Caki2 (cell line): ENCODE measurements around the gene SRSF7. TPM values are rescaled to one million over a fixed set of nuclear protein-coding genes. Genes with fewer than 3 reads are reported as not detected.
"Not testable (repeated sequence)": the region's sequence is repeated elsewhere in the genome, so short reads cannot be mapped to it uniquely, and the experiment has no call there.

Experiments used
- DNase-seq: peaks from one replicate; pipeline ENCODE4 v3.0.0-alpha.2; 2015; ENCODE audit warnings: low read depth
- in situ Hi-C: cut with HindIII; loops from 2 replicates; pipeline ENCODE4 v1.10.0; 2016; ENCODE audit warnings: low sequenced_read_pairs, low pct_unique_long_range_greater_than_20kb, mixed read lengths
- total RNA-seq: library from RNA; depleted of rRNA; stranded (reverse); fragments of >200 nt; shearing (Covaris generic); gene quantifications from 2 replicates; pipeline ENCODE4 v1.2.3, GENCODE V29; 2014; ENCODE audit warnings: low replicate concordance

Gene SRSF7
- total RNA-seq, 1 experiment from 2014 or later, result 165 TPM

DNA sequence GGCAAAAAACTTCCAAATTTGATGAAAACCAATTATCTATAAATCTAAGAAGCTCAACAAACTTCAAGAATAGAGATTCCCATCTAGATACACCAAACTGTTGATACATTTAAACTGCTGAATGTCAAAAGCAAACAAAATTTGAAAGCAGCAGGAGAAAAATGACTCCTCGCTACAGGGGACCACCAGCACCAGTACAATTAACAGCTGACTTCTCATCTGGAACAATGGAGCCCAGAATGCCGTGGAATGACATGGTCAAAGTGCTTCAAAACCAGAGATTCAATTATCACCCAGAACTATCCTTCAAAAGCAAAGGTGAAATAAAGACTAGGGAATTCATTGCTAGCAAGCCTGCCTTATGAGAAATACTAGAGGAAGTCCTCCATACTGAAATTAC, 11.6 kb downstream of the SRSF7 start:
- in situ Hi-C loops, result loop anchor here (25.0 kb wide), 1 partner anchor 452 kb away; no protein-coding TSS in a partner anchor
- DNase-seq, result no peak

GRCh38 chr2:38737925-38738324, 13.2 kb downstream of the SRSF7 start:
- in situ Hi-C loops, result loop anchor here (25.0 kb wide), 1 partner anchor 451 kb away; no protein-coding TSS in a partner anchor

GRCh38 chr2:38737000-38737698, 14.0 kb downstream of the SRSF7 start:
- DNase-seq, result not testable (repeated sequence)
- in situ Hi-C loops, result loop anchor here (25.0 kb wide), 1 partner anchor 450 kb away; no protein-coding TSS in a partner anchor

More at GRCh38 chr2:38737925-38738324, 13.2 kb downstream of the SRSF7 start:
- no peak for DNase-seq

DNA sequence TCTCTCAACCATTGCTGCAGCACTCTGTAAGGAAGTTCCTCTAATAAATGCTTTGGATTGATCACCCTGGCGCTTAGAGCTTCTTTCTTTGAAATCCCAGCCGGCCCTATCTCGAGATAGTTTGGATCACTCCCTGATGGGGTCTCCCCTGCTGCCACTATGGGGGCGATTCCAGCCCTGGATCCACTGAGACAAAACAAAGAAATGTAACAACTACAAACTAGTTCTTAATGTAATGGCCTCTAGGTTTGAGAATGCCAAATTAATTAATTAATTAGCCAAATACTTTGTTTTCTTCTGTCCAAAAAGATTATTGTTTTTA, 15.2 kb downstream of the SRSF7 start:
- no peak for DNase-seq
- in situ Hi-C loops, result loop anchor here (25.0 kb wide), 1 partner anchor 449 kb away; no protein-coding TSS in a partner anchor

- DNase-seq, result no peak
- in situ Hi-C loops, result loop anchor here (25.0 kb wide), 1 partner anchor 447 kb away; no protein-coding TSS in a partner anchor
Measured at GRCh38 chr2:38734299-38735058, 16.7 kb downstream of the SRSF7 start.

DNA sequence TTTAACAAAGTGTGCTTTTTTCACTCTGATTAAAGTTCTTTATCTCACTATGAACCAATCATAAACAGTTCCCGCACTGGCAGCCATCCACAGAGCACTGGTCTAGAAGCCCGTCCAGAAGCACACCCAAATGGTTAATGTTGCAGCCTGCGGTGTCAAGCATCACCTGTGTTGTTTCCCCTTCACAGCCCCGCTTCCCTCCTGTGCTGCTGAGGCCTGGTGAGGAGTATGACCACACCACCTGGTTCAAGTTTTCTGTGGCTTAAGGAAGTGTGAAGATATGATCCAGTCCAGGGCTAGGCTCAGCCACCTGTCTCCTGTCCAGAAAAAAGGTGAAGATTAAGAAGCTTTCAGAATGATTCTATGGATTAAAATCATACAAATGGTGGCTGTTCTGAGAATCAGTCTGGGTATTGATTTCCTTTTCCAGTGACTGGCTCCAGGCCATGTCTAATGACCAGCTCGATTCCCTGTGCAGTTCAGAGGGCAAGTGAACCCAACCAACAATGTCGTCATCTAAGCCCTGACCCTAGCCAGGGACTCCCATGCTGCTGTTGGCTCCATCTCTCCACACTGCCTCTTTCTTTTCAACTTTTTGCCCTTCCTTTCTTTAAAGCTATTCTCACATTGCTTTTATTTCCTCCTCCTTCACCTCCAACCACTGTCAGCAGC, 17.7 kb downstream of the SRSF7 start:
- in situ Hi-C loops, result loop anchor here (25.0 kb wide), 1 partner anchor 446 kb away; no protein-coding TSS in a partner anchor
- no peak for DNase-seq

DNA sequence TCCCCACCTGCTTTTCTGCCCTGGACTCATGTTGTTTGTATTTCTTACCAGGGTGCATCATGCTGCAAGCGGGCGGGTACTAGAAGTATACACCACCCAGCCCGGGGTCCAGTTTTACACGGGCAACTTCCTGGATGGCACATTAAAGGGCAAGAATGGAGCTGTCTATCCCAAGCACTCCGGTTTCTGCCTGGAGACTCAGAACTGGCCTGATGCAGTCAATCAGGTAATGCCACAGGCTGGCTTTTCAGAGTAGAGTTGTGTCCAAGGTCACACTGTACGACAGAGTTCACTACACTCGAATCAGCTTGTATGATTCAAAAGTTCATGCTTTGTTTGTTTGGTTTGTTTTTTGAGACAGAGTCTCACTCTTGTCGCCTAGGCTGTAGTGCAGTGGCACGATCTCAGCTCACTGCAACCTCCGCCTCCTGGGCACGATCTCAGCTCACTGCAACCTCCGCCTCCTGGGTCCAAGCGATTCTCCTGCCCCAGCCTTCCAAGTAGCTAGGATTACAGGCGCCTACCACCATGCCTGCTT, 19.4 kb downstream of the SRSF7 start:
- no peak for DNase-seq
- in situ Hi-C loops, result loop anchor here (25.0 kb wide), 1 partner anchor 444 kb away; no protein-coding TSS in a partner anchor

DNA sequence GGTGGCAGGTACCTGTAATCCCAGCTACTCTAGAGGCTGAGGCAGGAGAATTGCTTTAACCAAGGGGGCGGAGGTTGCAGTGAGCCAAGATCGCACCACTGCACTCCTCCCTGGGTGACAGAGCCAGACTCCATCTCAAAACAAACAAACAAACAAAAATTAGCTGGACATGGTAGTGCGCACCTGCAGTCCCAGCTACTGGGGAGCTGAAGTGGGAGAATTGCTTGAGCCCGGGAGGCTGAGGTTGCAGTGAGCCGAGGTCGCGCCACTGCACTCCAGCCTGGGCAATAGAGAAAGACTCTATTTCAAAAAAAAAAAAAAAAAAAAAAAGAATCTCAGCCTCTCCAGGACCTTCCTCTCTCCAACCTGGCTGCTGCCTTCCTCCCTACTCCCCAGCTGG, 20.1 kb downstream of the SRSF7 start:
- in situ Hi-C loops, result loop anchor here (25.0 kb wide), 1 partner anchor 444 kb away; no protein-coding TSS in a partner anchor
- DNase-seq, result no peak

- in situ Hi-C loops, result loop anchor here (25.0 kb wide), 1 partner anchor 441 kb away; no protein-coding TSS in a partner anchor
- no peak for DNase-seq
Measured at GRCh38 chr2:38728694-38729093, 22.5 kb downstream of the SRSF7 start.

- in situ Hi-C loops, result loop anchor here (25.0 kb wide), 1 partner anchor 440 kb away; no protein-coding TSS in a partner anchor
Measured at GRCh38 chr2:38727661-38728060, 23.5 kb downstream of the SRSF7 start.

GRCh38 chr2:38723173-38723572, 28.0 kb downstream of the SRSF7 start:
- in situ Hi-C loops, result no loop called here
- no peak for DNase-seq

More at GRCh38 chr2:38727661-38728060, 23.5 kb downstream of the SRSF7 start:
- no peak for DNase-seq

DNA sequence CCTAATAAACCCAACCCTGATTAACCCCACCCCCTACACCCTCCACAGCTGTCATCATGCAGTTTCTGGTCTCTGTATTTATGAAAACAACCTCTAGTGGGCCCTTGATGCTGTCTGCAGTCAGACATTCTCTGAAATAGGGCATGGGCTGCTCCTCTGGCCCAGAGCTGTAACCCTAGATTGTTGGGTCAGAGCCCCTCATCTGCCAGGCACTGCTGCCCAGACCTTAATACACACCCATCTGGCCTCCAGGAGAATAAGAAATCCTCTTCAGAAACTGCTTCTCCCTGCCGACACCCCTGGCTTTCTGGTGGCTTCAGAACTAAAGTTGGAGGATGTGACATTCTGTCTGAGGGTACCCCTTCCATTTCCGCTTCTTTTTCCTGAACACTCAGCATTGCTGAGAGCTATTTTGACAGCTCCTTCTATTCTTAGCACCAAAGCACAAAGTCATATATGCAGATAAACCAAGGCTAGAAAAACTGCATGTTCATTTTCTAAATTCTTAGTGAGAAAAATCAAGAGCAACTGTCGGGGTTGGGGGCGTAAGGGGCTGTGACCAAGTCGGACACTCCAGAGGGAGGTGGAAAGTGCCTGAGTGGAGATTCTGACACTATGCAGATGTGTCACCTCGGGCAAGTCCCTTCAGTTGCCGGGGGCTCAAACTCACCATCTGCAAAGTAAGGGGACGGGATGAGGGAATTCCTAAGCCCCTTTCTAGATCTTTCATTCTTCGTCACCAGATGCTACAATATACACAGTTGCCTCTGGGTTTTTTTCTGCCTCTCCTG, 28.7 kb downstream of the SRSF7 start:
- in situ Hi-C loops, result no loop called here
- no peak for DNase-seq

DNA sequence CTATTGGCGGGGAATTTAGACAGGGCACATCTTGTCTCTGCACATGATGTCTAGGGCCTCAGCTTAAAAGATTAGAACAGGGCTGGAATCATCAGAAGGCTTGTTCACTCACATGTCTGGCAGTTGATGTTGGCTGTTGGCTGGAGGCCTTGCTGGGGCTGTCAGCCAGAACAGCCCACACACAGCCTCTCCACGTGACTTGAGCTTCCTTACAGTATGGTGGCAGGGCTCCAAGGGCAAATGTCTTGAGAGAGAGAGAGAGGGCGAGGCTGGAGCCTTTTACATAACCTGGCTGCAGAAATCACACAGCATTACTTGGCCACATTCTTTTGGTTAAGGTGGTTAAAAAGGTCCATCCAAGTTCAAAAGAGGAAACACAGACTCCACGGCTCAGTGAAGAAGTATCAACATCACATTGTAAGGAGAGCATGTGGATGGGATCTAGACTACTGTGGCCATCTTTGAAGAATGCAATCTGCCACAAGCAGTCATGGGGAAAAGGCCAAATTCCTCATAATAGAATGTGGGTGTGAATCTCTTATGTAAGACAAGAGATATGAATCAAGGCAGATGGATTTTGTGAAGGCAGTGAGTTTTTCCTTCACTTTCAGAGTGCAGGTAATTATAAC, 30.4 kb downstream of the SRSF7 start:
- in situ Hi-C loops, result no loop called here
- DNase-seq, result peak; percentile 100

DNA sequence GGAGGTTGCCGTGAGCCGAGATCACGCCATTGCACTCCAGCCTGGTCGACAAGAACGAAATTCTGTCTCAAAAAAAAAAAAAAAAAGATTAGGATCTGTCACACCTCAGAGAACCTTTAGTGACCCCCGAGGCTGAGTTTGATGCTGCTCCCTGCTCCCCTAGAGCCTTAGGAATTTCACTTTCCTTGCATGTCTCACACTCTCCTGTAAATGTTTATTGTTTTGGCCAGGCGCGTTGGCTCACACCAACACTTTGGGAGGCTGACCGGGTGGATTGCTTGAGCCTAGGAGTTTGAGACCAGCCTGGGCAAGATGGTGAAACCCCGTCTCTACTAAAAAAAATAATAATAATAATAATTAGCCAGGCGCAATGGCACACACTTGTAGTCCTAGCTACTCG, 31.5 kb downstream of the SRSF7 start:
- peak; percentile 80 for DNase-seq
- in situ Hi-C loops, result no loop called here

DNA sequence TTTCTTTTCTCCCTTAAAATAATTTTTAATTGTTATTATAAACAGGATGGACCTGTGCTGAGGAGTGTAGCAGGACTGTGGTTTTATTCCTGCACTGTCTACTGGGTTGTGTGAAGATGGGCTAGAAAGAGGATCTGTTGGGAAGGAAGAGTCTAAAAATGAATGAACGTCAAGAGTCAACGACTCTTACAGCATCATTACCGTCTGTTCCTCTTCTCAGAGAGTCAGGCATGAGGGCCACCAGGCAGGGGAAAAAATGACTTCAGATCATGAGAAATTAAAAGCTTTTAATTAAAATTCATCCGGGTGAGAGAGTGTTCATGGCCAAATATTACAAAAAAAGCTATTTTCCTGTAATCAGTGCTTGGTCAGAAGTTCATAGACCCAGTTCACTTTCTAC, 32.6 kb downstream of the SRSF7 start:
- no peak for DNase-seq
- in situ Hi-C loops, result no loop called here

GRCh38 chr2:38716185-38716584, 35.0 kb downstream of the SRSF7 start:
- DNase-seq, result no peak
- in situ Hi-C loops, result no loop called here

GRCh38 chr2:38714941-38715340, 36.2 kb downstream of the SRSF7 start:
- in situ Hi-C loops, DNase-seq: not testable (repeated sequence)
